Liver (tissue), 9 donors: ENCODE results near the gene NIPAL4. TPM values are rescaled to one million over a fixed set of nuclear protein-coding genes. Genes with fewer than 3 reads are reported as not detected.
A peak's percentile ranks its signal among the peaks of the same experiment; 100 is the strongest.

Experiments used
- DNase-seq: peaks from one replicate; pipeline ENCODE4 v3.0.0-alpha.2; 2017; ENCODE audit warnings: low spot score
- H3K27ac ChIP-seq, 2 donors: one replicate each; pipeline ENCODE4 v1.7.0; 2013; ENCODE audit warnings: inconsistent platforms in 2 of 2, low read length in 2 of 2, control low read depth in 1 of 2, low read depth in 1 of 2, mild to moderate bottlenecking in 1 of 2
- H3K27me3 ChIP-seq, 4 donors: one replicate each; pipeline versions ENCODE4 v1.6.1 to v1.7.0; 2013; ENCODE audit warnings: low read length in 3 of 4, inconsistent platforms in 1 of 4, mild to moderate bottlenecking in 1 of 4, moderate library complexity in 1 of 4; ENCODE audit not compliant: control insufficient read depth in 4 of 4, insufficient read depth in 4 of 4
- H3K36me3 ChIP-seq, 4 donors: one replicate each; pipeline versions ENCODE4 v1.6.1 to v1.7.0; 2013; ENCODE audit warnings: low read length in 3 of 4, mild to moderate bottlenecking in 3 of 4, low read depth in 1 of 4, moderate library complexity in 1 of 4; ENCODE audit not compliant: control insufficient read depth in 4 of 4, insufficient read depth in 3 of 4
- H3K4me1 ChIP-seq, 4 donors: one replicate each; pipeline versions ENCODE4 v1.6.1 to v1.7.0; 2013; ENCODE audit warnings: low read length in 3 of 4, mild to moderate bottlenecking in 3 of 4, moderate library complexity in 1 of 4; ENCODE audit not compliant: control insufficient read depth in 4 of 4, insufficient read depth in 4 of 4
- H3K4me3 ChIP-seq, 3 donors: one replicate each; pipeline versions ENCODE4 v1.6.1 to v1.7.0; 2013; ENCODE audit warnings: low read length in 3 of 3, control low read depth in 1 of 3, low read depth in 1 of 3, mild to moderate bottlenecking in 1 of 3
- H3K9ac ChIP-seq, 2 donors: one replicate each; pipeline ENCODE4 v1.7.0; 2013; ENCODE audit warnings: low read length in 2 of 2, mild to moderate bottlenecking in 2 of 2, moderate library complexity in 2 of 2, control low read depth in 1 of 2, low read depth in 1 of 2
- H3K9me3 ChIP-seq, 4 donors: one replicate each; pipeline versions ENCODE4 v1.6.1 to v1.7.0; 2013; ENCODE audit warnings: low read length in 3 of 4; ENCODE audit not compliant: control insufficient read depth in 4 of 4
- FOXA1 ChIP-seq: IDR thresholded peaks from 2 replicates; pipeline ENCODE4 v1.6.1; 2016; ENCODE audit warnings: antibody characterized with exemption
- FOXA2 ChIP-seq: IDR thresholded peaks from 2 replicates; pipeline ENCODE4 v1.6.1; 2016; ENCODE audit warnings: antibody characterized with exemption
- GABPA ChIP-seq, 2 donors: IDR thresholded peaks in 1 of 2; conservative IDR thresholded peaks in 1 of 2; 2 replicates each; pipeline ENCODE4 v1.6.1; 2016; ENCODE audit warnings: antibody characterized with exemption in 2 of 2, mild to moderate bottlenecking in 1 of 2, moderate library complexity in 1 of 2
- HNF4A ChIP-seq, 2 donors: conservative IDR thresholded peaks; 2 replicates each; pipeline ENCODE4 v1.6.1; 2016; ENCODE audit warnings: antibody characterized with exemption in 2 of 2, mild to moderate bottlenecking in 2 of 2
- HNF4G ChIP-seq: IDR thresholded peaks from 2 replicates; pipeline ENCODE4 v1.6.1; 2016; ENCODE audit warnings: antibody characterized with exemption
- JUND ChIP-seq, 2 donors: IDR thresholded peaks; 2 replicates each; pipeline ENCODE4 v1.6.1; 2016; ENCODE audit warnings: antibody characterized with exemption in 2 of 2
- MAX ChIP-seq: IDR thresholded peaks from 2 replicates; pipeline ENCODE4 v1.6.1; 2016; ENCODE audit warnings: antibody characterized with exemption
- NR2F2 ChIP-seq: IDR thresholded peaks from 2 replicates; pipeline ENCODE4 v1.6.1; 2016; ENCODE audit warnings: antibody characterized with exemption
- RAD21 ChIP-seq, 2 donors: IDR thresholded peaks; 2 replicates each; pipeline ENCODE4 v1.6.1; 2016; ENCODE audit warnings: antibody characterized with exemption in 2 of 2, mild to moderate bottlenecking in 2 of 2
- RXRA ChIP-seq, 2 donors: IDR thresholded peaks; 2 replicates each; pipeline ENCODE4 v1.6.1; 2017 to 2018; ENCODE audit warnings: antibody characterized with exemption in 2 of 2, mild to moderate bottlenecking in 1 of 2
- SP1 ChIP-seq: IDR thresholded peaks from 2 replicates; pipeline ENCODE4 v1.6.1; 2018; ENCODE audit warnings: antibody characterized with exemption, mild to moderate bottlenecking
- TAF1 ChIP-seq: conservative IDR thresholded peaks from 2 replicates; pipeline ENCODE4 v1.6.1; 2016; ENCODE audit warnings: antibody characterized with exemption, mild to moderate bottlenecking
- YY1 ChIP-seq: IDR thresholded peaks from 2 replicates; pipeline ENCODE4 v1.6.1; 2016; ENCODE audit warnings: antibody characterized with exemption, mild to moderate bottlenecking
- WGBS: extraction: QIAGEN DNeasy Blood & Tissue Kit; methylation state at CpG from one replicate; pipeline ENCODE4 v1.1.7; 2013; 5-methylcytosine and 5-hydroxymethylcytosine counted together
- polyA plus RNA-seq, 2 donors: library from polyadenylated mRNA; stranded (reverse) in 1 of 2; unstranded in 1 of 2; fragments of 200-250 nt in 1 of 2; fragments of >200 nt in 1 of 2; fragmentation: Nextera tagmentation in 1 of 2; extraction: Ambion mirVana in 1 of 2; gene quantifications; one replicate each; pipeline versions ENCODE4 v1.2.1 to v1.2.3, GENCODE V29; 2013 to 2015
- total RNA-seq, 2 donors: library from RNA; depleted of rRNA; stranded (reverse); fragments of >200 nt; gene quantifications; one replicate each; pipeline ENCODE4 v1.2.3, GENCODE V29; 2014
- TF ChIP-seq, protein P1 (sequence below): fragments of 150-350 bp; IDR thresholded peaks from 2 replicates; pipeline ENCODE4 v1.5.1; 2017; ENCODE audit warnings: improper control_type of control experiment, low read depth, low read length; ENCODE audit not compliant: missing input control
- TF ChIP-seq, protein P2 (sequence below): IDR thresholded peaks from 2 replicates; pipeline ENCODE4 v1.6.1; 2016; ENCODE audit warnings: antibody characterized with exemption, mild to moderate bottlenecking
- TF ChIP-seq, protein P3 (sequence below): IDR thresholded peaks from 2 replicates; pipeline ENCODE4 v1.6.1; 2016; ENCODE audit warnings: antibody characterized with exemption
- donor health status: healthy.
- donor health status: healthy.
- donor health status: healthy.
- donor health status: healthy.
- donor health status: healthy.

NIPAL4 gene
- total and polyA plus RNA-seq, 4 donors: not detected

DNA sequence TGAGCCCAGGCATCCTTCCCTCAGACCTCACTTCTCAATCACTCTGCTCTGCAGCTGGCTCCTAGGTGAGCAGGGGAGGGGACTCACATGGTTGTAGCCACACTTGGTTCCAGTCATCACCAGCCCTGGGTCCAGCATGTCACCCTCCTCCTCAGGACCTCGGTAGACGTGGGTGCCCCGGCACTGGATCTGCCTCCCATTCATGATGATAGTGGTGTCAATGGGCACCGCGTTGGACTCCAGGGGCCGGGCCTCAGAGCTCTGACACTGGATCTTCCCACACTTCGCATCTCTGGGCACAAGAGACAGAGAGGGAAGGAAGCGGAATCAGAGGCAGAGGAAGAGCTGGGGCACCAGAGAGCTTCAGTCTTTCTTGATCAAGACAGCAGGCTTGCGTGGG lies 32.9 kb downstream of the NIPAL4 start:
- Histone ChIP-seq H3K36me3 (peaks cover 2 to 21% (median 13%) of the 10 kb centered on the region in 4 donors), H3K4me1 (no peaks in the 10 kb centered on the region), H3K9me3 (no peaks in the 10 kb centered on the region), H3K4me3 (no peak overlapping the region), H3K9ac (no peak overlapping the region), H3K27me3 (no peaks in the 10 kb centered on the region), H3K27ac (no peak overlapping the region)
- DNase-seq: no peak
- TF ChIP-seq YY1 (no peak), TAF1 (no peak), HNF4G (no peak), MAX (no peak), JUND (IDR thresholded peaks at IDR 0.05) (no peak), RXRA (IDR thresholded peaks at IDR 0.05) (no peak), GABPA (IDR thresholded peaks at IDR 0.05 in 1 of 2, conservative IDR thresholded peaks at IDR 0.05 in 1 of 2) (no peak), NR2F2 (no peak), HNF4A (conservative IDR thresholded peaks at IDR 0.05) (no peak), SP1 (no peak), FOXA1 (no peak), RAD21 (IDR thresholded peaks at IDR 0.05) (no peak), FOXA2 (no peak)
- TF ChIP-seq, protein P1, sequence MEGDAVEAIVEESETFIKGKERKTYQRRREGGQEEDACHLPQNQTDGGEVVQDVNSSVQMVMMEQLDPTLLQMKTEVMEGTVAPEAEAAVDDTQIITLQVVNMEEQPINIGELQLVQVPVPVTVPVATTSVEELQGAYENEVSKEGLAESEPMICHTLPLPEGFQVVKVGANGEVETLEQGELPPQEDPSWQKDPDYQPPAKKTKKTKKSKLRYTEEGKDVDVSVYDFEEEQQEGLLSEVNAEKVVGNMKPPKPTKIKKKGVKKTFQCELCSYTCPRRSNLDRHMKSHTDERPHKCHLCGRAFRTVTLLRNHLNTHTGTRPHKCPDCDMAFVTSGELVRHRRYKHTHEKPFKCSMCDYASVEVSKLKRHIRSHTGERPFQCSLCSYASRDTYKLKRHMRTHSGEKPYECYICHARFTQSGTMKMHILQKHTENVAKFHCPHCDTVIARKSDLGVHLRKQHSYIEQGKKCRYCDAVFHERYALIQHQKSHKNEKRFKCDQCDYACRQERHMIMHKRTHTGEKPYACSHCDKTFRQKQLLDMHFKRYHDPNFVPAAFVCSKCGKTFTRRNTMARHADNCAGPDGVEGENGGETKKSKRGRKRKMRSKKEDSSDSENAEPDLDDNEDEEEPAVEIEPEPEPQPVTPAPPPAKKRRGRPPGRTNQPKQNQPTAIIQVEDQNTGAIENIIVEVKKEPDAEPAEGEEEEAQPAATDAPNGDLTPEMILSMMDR: no peak
- TF ChIP-seq, protein P2, sequence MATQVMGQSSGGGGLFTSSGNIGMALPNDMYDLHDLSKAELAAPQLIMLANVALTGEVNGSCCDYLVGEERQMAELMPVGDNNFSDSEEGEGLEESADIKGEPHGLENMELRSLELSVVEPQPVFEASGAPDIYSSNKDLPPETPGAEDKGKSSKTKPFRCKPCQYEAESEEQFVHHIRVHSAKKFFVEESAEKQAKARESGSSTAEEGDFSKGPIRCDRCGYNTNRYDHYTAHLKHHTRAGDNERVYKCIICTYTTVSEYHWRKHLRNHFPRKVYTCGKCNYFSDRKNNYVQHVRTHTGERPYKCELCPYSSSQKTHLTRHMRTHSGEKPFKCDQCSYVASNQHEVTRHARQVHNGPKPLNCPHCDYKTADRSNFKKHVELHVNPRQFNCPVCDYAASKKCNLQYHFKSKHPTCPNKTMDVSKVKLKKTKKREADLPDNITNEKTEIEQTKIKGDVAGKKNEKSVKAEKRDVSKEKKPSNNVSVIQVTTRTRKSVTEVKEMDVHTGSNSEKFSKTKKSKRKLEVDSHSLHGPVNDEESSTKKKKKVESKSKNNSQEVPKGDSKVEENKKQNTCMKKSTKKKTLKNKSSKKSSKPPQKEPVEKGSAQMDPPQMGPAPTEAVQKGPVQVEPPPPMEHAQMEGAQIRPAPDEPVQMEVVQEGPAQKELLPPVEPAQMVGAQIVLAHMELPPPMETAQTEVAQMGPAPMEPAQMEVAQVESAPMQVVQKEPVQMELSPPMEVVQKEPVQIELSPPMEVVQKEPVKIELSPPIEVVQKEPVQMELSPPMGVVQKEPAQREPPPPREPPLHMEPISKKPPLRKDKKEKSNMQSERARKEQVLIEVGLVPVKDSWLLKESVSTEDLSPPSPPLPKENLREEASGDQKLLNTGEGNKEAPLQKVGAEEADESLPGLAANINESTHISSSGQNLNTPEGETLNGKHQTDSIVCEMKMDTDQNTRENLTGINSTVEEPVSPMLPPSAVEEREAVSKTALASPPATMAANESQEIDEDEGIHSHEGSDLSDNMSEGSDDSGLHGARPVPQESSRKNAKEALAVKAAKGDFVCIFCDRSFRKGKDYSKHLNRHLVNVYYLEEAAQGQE: no peak
- TF ChIP-seq, protein P3, sequence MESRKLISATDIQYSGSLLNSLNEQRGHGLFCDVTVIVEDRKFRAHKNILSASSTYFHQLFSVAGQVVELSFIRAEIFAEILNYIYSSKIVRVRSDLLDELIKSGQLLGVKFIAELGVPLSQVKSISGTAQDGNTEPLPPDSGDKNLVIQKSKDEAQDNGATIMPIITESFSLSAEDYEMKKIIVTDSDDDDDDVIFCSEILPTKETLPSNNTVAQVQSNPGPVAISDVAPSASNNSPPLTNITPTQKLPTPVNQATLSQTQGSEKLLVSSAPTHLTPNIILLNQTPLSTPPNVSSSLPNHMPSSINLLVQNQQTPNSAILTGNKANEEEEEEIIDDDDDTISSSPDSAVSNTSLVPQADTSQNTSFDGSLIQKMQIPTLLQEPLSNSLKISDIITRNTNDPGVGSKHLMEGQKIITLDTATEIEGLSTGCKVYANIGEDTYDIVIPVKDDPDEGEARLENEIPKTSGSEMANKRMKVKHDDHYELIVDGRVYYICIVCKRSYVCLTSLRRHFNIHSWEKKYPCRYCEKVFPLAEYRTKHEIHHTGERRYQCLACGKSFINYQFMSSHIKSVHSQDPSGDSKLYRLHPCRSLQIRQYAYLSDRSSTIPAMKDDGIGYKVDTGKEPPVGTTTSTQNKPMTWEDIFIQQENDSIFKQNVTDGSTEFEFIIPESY: no peak
- WGBS: 98% methylated on average over 9 of the region's 9 CpGs

GRCh38 chr5:157494178-157494832 lies 34.3 kb downstream of the NIPAL4 start:
- H3K4me1 ChIP-seq: no peaks in the 10 kb centered on the region
- DNase-seq: no peak
- TF ChIP-seq FOXA2 (no peak), MAX (peak; percentile 26), HNF4A (conservative IDR thresholded peaks at IDR 0.05) (peak; percentile 19 to 26)
- H3K9ac ChIP-seq: no peak overlapping the region
- H3K4me3 ChIP-seq: no peak overlapping the region
- no peaks in the 10 kb centered on the region for H3K9me3 ChIP-seq
- H3K27ac ChIP-seq: no peak overlapping the region
- 81% methylated on average over 5 of the region's 5 CpGs for WGBS
- no peaks in the 10 kb centered on the region for H3K27me3 ChIP-seq
- H3K36me3 ChIP-seq: peaks cover 2 to 17% (median 9%) of the 10 kb centered on the region in 4 donors
